ENCODE data around the gene PARP4. TPM values are rescaled to one million over a fixed set of nuclear protein-coding genes. Genes with fewer than 3 reads are reported as not detected.

The PARP4 gene
- 24.3 and 38.4 TPM in 2 replicates for total RNA-seq

DNA sequence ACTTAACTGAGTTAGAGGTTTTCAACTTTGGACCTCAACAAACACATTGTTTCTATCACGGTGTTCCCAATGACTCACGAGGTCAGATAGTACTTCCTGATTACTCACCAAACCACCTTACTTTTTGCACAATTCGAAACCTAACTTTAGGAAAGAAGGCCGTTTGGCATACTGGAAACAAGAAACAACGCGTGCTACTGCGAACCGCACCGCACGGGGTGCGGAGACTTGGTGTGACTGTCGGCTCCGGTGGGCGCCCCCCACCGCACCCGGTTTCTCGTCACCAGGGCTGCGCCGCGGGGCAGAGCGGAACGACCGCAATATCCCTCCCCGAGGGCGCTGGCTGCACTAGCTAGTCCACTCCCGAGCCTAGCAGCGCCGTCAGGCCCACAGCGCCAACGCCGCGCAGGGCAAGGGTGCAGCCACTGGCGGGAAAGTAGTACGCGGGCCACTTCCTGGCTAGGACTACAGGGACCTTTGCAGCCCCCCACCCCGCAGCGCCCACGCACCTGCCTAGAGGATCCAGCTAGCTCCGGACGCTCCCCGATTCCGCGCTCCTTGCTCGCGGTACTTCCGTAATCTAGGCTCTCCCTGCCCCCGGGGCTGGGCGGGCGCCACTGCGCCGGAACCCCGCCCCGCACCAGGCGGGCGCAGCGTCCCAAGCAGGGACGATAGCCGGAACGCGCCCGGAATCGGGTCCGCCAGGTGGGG lies at the start of gene PARP4:
Gene PARP4 (minus strand): TSS at position 582 of the 711 bp plus-strand sequence. CDS start 9,002 bp downstream, outside the sequence.

Other genes with a start within 250 kb of the PARP4 start
- gene C1QTNF9, start 203.2 kb downstream of the PARP4 start, total RNA-seq = not detected in 2 replicates
- gene ATP12A, start 167.6 kb upstream of the PARP4 start, total RNA-seq = 0.87 and 4.8 TPM in 2 replicates